Hepatocyte (in vitro differentiated cells): Measurements from ENCODE around the gene ETFBKMT.

Source experiments
- EZH2 ChIP-seq: fragments of 200-600 bp; sonication (generic); IDR thresholded peaks from 2 replicates; pipeline ENCODE4 v1.6.1; 2016; ENCODE audit warnings: antibody characterized with exemption, mild to moderate bottlenecking, borderline replicate concordance
- TF ChIP-seq, protein P1 (sequence below): fragments of 200-600 bp; sonication (generic); IDR thresholded peaks from 2 replicates; pipeline ENCODE4 v1.5.1; 2016; ENCODE audit warnings: antibody characterized with exemption, mild to moderate bottlenecking; ENCODE audit not compliant: poor library complexity

DNA sequence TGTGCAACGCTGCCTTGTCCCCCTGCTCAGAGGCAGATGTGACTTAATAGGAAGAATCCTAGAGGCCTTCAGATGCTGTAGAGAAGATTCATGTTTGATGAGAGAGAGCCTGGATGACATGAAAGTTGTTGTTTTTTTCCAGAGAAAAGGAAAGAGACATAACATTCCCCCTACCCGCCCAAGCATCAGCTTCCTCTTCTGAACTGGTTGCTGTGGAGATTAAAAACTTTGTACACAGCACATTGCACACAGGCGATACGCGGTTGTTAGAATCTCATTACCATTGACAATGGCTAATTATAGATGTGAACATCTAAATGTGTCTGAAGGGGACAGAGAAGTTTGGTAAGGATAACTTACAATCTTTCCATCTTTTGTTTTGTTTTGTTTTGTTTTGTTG lies 13.6 kb upstream of the ETFBKMT start:
- TF ChIP-seq, protein P1, sequence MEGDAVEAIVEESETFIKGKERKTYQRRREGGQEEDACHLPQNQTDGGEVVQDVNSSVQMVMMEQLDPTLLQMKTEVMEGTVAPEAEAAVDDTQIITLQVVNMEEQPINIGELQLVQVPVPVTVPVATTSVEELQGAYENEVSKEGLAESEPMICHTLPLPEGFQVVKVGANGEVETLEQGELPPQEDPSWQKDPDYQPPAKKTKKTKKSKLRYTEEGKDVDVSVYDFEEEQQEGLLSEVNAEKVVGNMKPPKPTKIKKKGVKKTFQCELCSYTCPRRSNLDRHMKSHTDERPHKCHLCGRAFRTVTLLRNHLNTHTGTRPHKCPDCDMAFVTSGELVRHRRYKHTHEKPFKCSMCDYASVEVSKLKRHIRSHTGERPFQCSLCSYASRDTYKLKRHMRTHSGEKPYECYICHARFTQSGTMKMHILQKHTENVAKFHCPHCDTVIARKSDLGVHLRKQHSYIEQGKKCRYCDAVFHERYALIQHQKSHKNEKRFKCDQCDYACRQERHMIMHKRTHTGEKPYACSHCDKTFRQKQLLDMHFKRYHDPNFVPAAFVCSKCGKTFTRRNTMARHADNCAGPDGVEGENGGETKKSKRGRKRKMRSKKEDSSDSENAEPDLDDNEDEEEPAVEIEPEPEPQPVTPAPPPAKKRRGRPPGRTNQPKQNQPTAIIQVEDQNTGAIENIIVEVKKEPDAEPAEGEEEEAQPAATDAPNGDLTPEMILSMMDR, result no peak
- no peak for TF ChIP-seq EZH2
